HT-29 (cell line): ENCODE data around the gene STARD7. TPM values are rescaled to one million over a fixed set of nuclear protein-coding genes. Genes with fewer than 3 reads are reported as not detected.
"Not testable (repeated sequence)": the region's sequence is repeated elsewhere in the genome, so short reads cannot be mapped to it uniquely, and the experiment has no call there.

Source experiments
- DNase-seq: peaks from one replicate; pipeline ENCODE4 v3.0.0-alpha.2; 2015; ENCODE audit warnings: low spot score
- total RNA-seq: library from RNA; depleted of rRNA; stranded (reverse); fragments of >200 nt; shearing (Covaris generic); gene quantifications from 2 replicates; pipeline ENCODE4 v1.2.3, GENCODE V29; 2014

STARD7 gene
- total RNA-seq, 1 experiment from 2014 or later, result 133 TPM

- DNase-seq, result no peak
These were observed 28.3 kb upstream of the STARD7 start for GRCh38 chr2:96236882-96237281.

GRCh38 chr2:96233880-96234316 is 25.3 kb upstream of the STARD7 start:
- no peak for DNase-seq

- no peak for DNase-seq
These were observed 24.8 kb upstream of the STARD7 start for GRCh38 chr2:96233436-96233835.

- DNase-seq, result no peak
These were observed 22.7 kb upstream of the STARD7 start for GRCh38 chr2:96231316-96231715.

- DNase-seq, result no peak
These were observed 16.4 kb upstream of the STARD7 start for GRCh38 chr2:96225016-96225533.

- not testable (repeated sequence) for DNase-seq
These were observed 12.5 kb upstream of the STARD7 start for GRCh38 chr2:96221106-96221505.

GRCh38 chr2:96219959-96220358 is 11.3 kb upstream of the STARD7 start:
- not testable (repeated sequence) for DNase-seq

- DNase-seq, result no peak
These were observed 10.0 kb upstream of the STARD7 start for GRCh38 chr2:96218508-96219131.

GRCh38 chr2:96214554-96214953 is 5.9 kb upstream of the STARD7 start:
- no peak for DNase-seq

GRCh38 chr2:96213379-96213778 is 4.8 kb upstream of the STARD7 start:
- DNase-seq, result no peak

GRCh38 chr2:96212339-96212738 is 3.7 kb upstream of the STARD7 start:
- DNase-seq, result no peak

- DNase-seq, result no peak
These were observed 1.1 kb upstream of the STARD7 start for GRCh38 chr2:96209729-96210085.

- peak; percentile 31 for DNase-seq
These were observed 543 bp upstream of the STARD7 start for GRCh38 chr2:96209011-96209728.

GRCh38 chr2:96207774-96208142 is 869 bp downstream of the STARD7 start:
- peak; percentile 13 for DNase-seq

GRCh38 chr2:96207073-96207773 is 1.4 kb downstream of the STARD7 start:
- peak; percentile 18 for DNase-seq

GRCh38 chr2:96205888-96206287 is 2.7 kb downstream of the STARD7 start:
- DNase-seq, result no peak

- DNase-seq, result no peak
These were observed 3.6 kb downstream of the STARD7 start for GRCh38 chr2:96204836-96205624.

- DNase-seq, result no peak
These were observed 5.2 kb downstream of the STARD7 start for GRCh38 chr2:96203130-96204028.

GRCh38 chr2:96202152-96202854 is 6.3 kb downstream of the STARD7 start:
- DNase-seq, result no peak

GRCh38 chr2:96201338-96201737 is 7.3 kb downstream of the STARD7 start:
- DNase-seq, result no peak
